ENCODE measurements around the gene LY86. TPM values are rescaled to one million over a fixed set of nuclear protein-coding genes. Genes with fewer than 3 reads are reported as not detected.

The LY86 gene
- total RNA-seq, 1 donor from 2014 or later, result not detected

DNA sequence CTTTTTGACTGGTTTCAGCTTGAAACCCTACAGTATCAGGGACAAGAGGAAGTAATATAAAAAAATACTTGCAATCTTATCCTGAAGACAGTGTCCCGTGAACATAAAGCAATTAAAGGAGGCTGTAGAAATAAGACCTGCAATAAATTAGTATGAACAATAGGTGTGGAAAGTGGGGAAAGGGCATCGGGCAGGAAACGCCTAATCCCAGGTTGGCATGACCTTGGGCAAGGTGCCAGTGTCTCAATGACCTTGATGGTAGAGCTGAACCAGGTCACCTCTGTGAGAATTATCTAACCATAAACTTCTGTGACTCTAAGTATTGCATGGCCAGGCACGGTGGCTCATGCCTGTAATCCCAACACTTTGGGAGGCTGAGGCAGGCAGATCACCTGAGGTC, 115.2 kb downstream of the LY86 start:
- TF ChIP-seq, protein P1, sequence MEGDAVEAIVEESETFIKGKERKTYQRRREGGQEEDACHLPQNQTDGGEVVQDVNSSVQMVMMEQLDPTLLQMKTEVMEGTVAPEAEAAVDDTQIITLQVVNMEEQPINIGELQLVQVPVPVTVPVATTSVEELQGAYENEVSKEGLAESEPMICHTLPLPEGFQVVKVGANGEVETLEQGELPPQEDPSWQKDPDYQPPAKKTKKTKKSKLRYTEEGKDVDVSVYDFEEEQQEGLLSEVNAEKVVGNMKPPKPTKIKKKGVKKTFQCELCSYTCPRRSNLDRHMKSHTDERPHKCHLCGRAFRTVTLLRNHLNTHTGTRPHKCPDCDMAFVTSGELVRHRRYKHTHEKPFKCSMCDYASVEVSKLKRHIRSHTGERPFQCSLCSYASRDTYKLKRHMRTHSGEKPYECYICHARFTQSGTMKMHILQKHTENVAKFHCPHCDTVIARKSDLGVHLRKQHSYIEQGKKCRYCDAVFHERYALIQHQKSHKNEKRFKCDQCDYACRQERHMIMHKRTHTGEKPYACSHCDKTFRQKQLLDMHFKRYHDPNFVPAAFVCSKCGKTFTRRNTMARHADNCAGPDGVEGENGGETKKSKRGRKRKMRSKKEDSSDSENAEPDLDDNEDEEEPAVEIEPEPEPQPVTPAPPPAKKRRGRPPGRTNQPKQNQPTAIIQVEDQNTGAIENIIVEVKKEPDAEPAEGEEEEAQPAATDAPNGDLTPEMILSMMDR (IDR thresholded peaks at IDR 0.05; ENCODE audit: insufficient read depth, low read length, severe bottlenecking), result no peak
- H3K4me3 ChIP-seq (ENCODE audit: low read depth, low read length), result no peak overlapping the region
- H3K27me3 ChIP-seq (ENCODE audit: control insufficient read depth, insufficient read depth, low read length), result no peaks in the 10 kb centered on the region
- no peaks in the 10 kb centered on the region for H3K36me3 ChIP-seq (ENCODE audit: control insufficient read depth, insufficient read depth, low read length)
- no peak for DNase-seq (ENCODE audit: low read depth)
- FAIRE-seq, result no peak
